NCI-H2227 (cell line): ENCODE measurements around the gene AP2S1.
"Not testable (repeated sequence)": the region's sequence is repeated elsewhere in the genome, so short reads cannot be mapped to it uniquely, and the experiment has no call there.

Experiments
- DNase-seq: peaks from one replicate; lab custom pipeline; 2025; ENCODE audit not compliant: unreplicated experiment; lab: John Stamatoyannopoulos, UW

Gene AP2S1

DNA sequence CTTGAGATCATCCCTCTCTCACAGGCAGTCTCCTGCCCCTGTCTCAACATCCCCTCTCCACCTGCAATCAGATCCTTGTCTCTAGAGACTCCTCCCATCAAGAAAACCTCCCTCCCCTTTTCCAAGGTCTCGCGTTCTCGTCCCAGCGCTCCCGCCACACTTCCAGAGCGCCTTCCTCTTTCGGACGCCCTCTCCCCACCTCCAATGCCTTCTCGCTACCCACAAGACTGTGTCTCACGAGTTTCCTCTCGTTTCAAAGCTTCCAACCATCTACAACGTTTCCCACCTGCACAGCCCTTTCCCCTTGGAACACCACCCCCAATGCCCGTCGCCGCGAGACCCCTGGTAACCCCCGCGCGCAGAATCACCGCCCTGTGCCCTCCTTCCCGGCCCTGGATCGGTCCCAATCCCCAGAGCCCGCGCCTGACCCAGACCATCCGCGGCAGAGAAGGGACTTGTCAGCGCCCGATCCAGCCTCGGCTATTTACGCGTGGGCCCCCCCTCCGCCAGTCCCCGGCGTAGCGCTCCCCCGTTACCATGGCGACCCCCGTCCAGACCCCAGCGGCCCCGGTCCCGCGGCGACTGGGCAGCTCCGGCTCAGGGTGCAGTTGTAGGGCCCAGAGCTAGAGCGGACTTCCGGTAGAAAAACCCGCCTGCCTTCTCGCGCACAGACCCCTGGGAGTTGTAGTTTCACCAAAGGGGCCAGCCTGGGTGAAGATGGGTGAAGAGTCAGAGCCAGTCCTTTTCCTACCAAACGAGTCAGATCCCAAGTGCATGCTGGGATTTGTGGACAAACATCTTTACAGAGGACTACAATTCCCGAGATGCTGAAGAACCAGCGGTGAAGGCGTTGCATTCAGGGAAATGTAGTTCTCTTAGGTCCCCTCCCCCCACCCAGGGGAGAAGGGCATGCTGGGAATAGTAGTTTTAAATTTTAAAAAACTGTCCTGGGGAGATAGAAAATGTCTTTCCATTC, at the start of gene AP2S1:
AP2S1 (minus strand) TSS at position 619 of the 976 bp plus-strand sequence; CDS start at position 539, 80 bp downstream.
- peak; percentile 97 for DNase-seq

DNA sequence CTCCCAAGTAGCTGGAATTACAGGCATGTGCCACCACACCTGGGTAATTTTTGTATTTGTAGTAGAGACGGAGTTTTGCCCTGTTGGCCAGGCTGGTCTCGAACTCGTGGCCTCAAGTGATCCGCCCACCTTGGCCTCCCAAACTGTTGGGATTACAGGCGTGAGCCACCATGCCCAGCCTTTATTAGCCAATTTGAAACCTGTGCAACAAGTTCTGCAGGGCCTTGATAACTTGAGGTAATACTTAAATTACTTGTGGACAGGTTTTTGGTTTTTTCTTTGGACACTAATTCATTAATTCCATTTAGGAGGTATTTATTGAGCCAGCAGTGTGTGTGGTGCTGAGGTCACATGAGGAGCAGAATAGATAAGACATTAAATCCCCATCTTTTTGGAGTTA, 49.7 kb upstream of the AP2S1 start:
- no peak for DNase-seq

DNA sequence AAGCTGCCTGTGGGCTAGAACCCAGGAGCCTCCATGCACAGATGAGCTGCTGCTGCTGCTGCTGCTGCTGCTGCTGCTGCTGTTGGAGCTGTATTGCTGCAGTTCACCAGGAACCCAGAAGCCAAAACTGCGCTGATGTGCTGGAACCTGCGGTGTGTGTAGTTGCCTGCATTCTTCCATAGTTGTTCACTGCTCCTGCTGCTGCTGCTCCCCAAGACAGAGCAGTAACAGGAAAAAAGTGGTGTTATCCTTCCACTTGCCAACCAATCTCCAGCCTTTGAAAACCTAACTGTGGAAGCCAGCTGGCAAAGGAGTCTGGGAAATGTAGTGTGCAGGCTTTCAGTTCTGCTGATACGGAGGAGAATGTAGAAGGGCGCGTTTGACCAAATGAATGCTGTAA, 48.1 kb upstream of the AP2S1 start:
- peak; percentile 25 for DNase-seq

DNA sequence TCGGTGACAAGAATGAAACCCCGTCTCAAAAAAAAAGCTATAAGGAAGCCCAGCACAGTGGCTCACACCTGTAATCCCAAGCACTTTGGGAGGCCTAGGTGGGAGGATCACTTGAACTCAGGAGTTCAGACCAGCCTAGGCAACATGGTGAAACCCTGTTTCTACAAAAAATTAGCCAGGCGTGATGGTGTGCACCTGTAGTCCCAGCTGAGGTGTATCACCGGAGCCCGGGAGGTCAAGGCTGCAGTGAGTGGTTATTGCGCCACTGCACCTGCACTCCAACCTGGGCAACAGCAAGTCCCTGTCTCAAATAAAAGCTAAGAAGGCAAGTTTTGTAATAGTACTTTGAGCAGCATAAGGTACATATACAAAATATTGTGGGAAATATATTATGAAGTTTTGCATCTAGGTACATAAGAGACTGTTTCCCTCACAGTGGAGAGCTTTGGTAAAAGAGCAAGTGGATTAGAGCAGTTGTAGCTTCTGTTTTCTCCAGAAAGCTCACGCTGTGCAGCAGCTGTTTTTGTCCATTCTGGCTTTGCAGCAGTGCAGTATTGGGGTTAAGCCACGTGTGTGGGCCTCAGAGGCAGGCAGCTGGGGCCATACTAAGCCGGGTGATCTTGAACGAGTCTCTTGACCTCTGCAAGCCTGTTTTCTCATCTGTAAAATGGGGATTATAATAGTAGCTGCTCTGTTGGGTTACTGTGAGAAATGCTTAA, 45.6 kb upstream of the AP2S1 start:
- DNase-seq = no peak

DNA sequence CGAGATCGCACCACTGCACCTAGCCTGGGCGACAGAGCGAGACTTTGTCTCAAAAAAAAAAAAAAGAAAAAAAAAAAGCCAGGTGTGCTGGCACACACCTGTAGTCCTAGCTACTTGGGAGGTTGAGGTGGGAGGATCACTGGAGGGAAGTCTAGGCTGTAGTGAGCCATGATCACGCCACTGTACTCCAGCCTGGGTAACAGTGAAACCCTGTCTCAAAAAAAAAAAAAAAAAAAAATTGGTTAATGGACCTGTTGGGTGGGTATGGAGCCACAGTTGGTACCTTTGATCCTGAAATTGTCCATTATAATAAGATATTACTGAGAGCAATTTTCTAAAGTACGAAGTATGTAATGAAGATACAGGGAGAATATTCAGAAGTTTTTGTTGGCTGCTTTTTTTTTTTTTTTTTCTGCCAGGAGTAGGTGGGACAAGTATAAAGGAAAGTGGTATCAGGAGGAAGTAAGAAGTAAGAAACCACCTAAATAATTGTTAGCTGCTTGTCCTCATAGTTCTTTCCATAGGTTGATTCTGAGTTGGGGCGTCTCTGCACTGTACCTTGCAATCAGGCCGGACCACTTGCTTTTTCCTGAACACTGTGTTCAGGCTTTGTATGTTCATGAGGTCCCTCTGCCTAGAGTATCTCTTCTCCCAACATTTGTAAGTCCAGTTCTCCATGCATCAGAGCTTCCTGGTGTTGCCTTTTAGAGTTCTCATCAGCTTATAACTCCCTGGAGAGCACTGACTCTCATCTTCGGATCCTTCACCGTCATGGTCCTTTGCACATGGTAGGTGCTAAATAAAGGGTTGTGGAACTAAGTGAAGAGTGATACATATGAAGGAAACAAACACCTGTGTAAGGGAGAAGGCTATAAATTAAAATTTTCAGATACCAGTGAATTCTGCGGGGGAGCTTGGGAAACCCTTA, 41.9 kb upstream of the AP2S1 start:
- DNase-seq = no peak

DNA sequence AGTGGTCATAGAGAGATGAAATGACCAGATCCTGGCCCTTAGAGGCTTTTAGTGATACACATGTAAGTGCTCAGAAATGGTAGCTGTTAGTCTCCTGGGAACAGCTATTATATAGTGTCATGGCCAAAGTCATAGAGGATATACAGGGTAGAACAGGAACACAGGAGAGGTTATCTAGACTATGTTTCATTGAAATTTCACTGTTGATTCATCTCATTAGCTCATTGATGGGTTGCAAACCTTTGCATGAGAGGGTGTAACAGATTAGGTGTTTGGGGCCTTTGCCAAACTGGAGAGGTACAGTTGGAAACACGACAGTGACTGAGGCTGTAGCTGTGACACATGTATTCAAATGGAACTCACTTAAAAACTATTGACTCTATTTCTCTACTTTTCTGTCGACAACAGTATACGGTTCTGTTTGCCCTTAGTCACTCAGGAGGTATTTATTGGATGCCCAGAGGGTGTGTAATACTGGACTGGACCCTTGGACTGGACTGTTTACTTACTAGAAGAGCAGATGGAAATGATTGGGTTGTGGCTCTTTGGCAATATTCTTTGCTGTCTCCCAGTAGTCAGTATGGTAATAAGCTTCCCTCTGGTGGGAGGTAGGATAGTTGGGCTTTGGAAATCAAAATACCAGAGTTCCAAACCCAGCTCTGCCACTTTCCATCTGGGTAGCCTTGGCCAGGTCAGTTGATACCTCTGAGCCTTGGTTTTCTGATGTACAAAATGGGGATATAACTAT, 40.0 kb upstream of the AP2S1 start:
- no peak for DNase-seq

DNA sequence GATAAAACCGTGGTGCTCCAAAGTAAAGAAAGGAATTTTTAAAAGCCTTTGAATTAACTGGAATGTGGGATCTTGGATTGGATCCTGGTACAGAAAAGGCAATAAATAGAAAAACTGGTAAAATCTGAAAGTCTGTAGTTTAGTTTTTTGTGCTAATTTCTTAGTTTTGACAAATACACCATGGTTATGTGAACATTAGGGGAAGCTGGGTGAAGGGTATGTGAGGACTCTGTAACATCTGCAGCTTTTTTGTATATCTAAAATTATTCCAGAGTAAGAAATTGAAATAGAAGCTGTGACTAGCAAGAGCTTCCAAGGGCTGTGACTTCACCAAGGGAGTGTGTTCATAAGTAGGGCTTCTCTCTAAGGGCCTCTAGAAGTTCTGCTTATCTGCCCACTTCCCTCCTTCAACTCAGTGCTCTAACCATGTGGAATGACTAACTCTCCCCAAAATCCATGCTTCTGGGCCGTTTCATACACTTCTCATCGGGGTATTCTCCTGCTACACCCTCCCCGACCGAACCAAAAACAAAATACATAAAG, 36.7 kb upstream of the AP2S1 start:
- no peak for DNase-seq

DNA sequence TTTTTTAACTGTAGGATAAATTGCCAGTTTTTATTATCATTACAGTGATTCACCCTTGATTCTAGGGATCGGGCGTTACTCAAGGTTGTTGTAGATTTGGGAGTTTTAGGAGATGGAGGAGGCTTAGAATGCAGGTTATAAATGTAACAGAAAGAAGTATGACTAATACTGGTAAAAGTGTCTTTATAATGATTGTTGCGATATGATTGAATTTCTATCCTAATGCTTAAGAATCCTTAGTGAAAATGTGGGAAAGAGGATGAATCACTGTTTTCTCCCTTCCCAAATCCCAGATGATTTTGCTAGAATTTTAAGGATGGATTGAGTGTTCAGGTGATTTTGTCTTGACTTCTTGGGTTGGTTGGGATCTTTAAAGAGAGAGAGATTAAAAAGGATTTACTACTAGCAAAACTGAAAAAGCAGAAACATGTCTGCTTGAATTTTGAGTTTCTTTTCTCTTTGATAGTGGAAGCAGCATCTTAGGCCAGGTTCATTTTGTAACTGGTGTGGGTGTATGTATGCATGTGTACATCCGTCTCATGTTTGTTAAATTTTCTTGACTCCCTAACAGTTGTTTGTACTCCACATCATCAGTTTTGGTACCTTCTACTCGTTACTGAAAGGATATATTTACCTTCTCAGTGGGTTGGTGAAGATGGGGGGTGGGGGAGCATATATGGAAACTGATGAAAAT, 36.0 kb upstream of the AP2S1 start:
- DNase-seq = no peak

DNA sequence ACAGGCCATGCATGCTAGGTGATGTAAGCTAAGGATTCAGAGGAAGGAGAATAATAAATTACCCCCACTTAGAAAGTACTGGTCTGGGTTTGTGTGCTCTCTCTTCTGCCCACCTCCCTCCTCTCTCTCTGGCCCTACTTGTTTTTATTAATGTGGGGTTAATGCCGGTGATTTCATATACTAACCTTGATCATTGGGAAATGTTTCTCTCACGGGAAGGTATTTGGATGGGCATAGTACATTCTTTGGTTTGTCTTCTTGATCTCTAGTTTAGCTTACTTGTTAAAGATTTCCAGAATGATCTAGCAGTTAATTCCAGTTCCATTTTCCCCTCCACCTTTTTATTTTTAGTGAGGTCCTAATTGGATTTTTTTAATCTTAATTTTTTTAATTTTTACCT, 34.8 kb upstream of the AP2S1 start:
- DNase-seq = no peak

DNA sequence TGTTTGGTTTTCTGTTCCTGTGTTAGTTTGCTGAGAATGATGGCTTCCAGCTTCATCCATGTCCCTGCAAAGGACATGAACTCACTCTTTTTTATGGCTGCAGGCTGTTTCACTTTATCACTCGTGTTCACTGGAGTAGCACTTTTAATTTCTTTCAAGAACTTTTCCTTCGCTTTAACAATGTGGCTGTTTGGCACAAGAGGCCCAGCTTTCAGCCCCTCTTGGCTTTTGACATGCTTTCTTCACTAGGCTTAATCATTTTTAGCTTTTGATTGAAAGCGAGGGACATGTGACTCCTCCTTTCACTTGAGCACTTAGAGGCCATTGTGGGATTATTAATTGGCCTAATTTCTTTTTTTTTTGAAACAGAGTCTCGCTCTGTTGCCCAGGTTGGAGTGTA, 32.1 kb upstream of the AP2S1 start:
- DNase-seq = not testable (repeated sequence)

DNA sequence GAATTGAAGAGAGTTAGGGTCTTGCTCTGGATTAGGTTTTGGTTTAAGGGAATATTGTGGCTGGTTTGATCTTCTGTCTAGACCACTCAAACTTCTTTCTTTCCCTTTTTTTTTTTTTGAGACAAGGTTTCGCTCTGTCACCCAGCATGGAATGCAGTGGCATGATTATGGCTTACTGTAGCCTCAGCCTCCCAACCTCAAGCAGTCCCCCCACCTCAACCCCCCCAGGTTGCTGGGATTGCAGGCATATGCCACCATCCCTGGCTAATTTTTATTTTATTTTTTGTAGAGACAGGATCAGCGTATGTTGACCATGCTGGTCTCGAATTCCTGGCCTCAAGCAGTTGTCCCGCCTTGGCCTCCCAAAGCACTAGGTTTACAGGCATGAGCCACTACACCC, 31.4 kb upstream of the AP2S1 start:
- DNase-seq = no peak

DNA sequence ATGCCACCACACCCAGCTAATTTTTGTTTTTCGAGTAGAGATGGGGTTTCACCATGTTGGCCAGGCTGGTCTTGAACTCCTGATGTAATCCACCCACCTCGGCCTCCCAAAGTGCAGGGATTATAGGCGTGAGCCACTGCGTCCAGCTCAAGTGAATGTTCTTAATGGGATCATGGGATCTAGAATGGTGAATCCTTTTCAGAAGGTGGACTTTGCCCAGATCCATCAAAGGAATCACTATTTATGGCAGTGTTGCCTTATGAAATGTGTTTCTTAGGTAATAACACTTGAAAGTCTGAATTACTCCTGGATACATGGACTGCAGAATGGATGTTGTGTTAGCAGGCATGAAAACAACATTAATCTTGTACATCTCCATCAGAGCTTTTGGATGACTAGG, 30.4 kb upstream of the AP2S1 start:
- no peak for DNase-seq

DNA sequence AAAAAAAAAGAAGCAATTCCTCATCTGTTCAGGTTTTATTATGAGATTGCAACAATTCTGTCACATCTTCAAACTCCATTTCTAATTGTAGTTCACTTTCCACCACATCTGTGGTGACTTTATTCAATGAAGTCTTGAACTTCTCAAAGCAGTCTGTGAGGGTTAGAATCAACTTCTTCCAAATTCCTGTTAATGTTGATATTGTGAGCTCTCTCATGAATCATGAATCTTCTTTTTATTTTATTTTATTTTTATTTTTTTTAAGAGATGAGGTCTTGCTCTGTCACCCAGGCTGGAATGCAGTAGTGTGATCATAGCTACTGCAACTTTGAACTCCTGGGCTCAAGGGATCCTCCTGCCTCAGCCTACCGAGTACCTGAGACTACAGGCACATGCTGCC, 29.8 kb upstream of the AP2S1 start:
- no peak for DNase-seq

DNA sequence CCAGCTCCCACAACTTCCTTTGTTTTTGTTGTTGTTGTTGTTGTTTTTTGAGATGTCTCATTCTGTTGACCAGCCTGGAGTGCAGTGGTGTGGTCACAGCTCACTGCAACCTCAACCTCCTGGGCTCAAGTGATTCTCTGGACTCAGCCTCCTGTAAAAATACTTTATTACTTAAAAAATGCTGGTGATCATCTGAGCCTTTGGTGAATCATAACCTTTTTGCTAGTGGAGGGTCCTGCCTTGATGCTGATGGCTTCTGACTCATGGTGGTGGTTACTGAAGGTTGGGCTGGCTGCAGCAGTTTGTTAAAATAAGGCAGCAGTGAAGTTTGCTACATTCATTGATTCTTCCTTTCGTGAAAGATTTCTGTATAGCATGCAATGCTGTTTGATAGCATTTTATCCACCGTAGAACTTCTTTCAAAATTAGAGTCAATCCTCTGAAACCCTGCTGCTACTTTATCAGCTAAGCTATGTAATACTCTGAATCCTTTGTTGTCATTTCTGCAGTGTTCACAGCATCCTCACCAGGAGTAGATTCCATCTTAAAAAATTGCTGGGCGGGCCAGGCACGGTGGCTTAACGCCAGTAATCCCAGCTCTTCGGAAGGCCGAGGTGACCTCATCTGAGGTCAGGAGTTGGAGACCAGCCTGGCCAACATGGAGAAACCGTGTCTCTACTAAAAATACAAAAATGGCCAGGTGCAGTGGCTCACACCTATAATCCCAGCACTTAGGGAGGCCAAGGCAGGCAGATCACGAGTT, 28.1 kb upstream of the AP2S1 start:
- no peak for DNase-seq

DNA sequence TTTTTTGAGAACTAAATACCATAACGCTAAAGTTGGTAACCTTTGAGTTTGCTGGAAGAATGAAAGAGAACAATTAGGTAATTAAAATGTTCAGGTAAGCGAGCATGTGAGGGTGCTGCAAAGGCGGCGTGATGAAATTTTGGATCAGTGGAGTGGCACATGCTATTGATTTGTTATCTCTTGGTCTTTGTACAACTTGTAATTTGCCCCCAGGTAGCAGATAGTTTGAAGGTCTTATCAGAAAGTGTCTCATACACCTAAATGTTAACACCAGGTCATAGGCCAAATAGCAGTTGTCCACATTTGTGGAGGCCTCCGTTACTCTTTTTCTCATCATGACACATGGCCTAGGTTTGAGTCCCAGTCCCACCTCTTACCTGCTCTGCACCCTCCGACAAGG, 25.0 kb upstream of the AP2S1 start:
- DNase-seq = no peak

DNA sequence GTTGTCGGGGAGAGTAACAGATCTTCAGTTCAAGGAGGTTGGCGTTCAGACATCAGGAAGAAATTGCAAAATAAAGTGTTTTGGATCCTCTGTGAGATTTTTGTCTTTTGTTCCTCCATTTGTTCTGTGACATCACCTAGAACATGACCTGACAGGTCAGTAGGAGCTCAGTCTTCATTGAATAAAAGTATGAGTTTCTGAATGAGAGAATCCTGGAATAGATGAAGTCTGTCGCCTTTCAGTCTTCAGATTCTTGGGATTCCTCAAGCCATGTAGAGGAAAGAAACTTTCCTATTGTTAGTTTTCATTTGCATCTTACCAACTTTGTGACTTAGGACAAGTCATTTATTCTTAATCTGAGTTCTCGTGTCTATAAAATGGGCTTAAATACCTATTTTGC, 24.6 kb upstream of the AP2S1 start:
- no peak for DNase-seq

DNA sequence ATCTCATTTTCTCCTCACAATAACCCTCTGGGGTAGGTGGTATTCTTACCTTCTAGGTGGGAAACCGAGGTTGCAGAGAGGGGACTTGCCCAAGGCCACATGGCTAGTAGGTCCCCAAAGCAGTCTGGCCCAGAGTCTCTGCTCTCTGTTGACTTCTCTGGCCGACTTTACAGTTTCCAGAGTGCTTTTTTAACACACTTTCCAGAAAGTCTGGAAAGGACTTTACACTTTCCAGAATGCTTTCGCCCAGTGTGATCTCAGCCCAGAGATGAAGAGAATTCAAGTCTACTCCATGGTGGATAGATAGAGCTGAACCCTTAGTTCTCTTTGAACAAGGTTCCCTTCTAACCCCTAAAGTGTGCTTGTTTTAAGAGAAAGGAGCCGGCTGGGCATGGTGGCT, 22.3 kb upstream of the AP2S1 start:
- DNase-seq = no peak

DNA sequence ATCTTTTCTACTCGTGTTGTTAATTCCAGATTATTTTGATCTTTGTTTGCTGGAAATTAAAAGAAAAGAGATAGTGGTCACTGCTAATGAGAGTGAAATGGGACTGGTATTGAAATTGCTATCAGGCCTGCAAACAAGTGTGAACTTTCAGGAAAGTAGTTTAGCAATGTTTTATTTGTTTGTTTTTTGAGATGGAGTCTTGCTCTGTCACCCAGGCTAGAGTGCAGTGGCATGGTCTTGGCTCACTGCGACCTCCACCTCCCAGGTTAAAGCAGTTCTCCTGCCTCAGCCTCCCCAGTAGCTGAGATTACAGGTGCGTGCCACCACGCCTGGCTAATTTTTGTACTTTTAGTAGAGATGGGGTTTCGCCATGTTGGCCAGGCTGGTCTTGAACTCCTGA, 20.5 kb upstream of the AP2S1 start:
- DNase-seq = not testable (repeated sequence)
